ENCODE results near the gene HELB. TPM values are rescaled to one million over a fixed set of nuclear protein-coding genes. Genes with fewer than 3 reads are reported as not detected.
A peak's percentile ranks its signal among the peaks of the same experiment; 100 is the strongest.

HELB gene
- total RNA-seq (2014; rRNA removed; shearing (Covaris generic)): 8.0 and 8.1 TPM in 2 replicates
- 2.7 and 5.0 TPM in 2 replicates for polyA plus RNA-seq (2014; cell fraction: nucleus; rRNA removed)

GRCh38 chr12:66301944-66302826 lies at the start of gene HELB:
TSS of gene HELB (plus strand) at chr12:66302493. CDS start at chr12:66302604, 111 bp downstream.
- peak; percentile 98 for DNase-seq (ENCODE audit: extremely low read depth, low read depth)

GRCh38 chr12:66252771-66253170 lies 49.5 kb upstream of the HELB start:
- no peak for DNase-seq (ENCODE audit: extremely low read depth, low read depth)

GRCh38 chr12:66255737-66256136 lies 46.6 kb upstream of the HELB start:
- DNase-seq (ENCODE audit: extremely low read depth, low read depth): no peak

- no peak for DNase-seq (ENCODE audit: extremely low read depth, low read depth)
These were observed 44.3 kb upstream of the HELB start for GRCh38 chr12:66258011-66258410.

- no peak for DNase-seq (ENCODE audit: extremely low read depth, low read depth)
These were observed 39.6 kb upstream of the HELB start for GRCh38 chr12:66262737-66263136.

- no peak for DNase-seq (ENCODE audit: extremely low read depth, low read depth)
These were observed 33.7 kb upstream of the HELB start for GRCh38 chr12:66268562-66268961.

- DNase-seq (ENCODE audit: extremely low read depth, low read depth): no peak
These were observed 33.2 kb upstream of the HELB start for GRCh38 chr12:66269142-66269541.

GRCh38 chr12:66269757-66270383 lies 32.4 kb upstream of the HELB start:
- peak; percentile 40 for DNase-seq (ENCODE audit: extremely low read depth, low read depth)

- no peak for DNase-seq (ENCODE audit: extremely low read depth, low read depth)
These were observed 31.7 kb upstream of the HELB start for GRCh38 chr12:66270613-66271012.

GRCh38 chr12:66272650-66273049 lies 29.6 kb upstream of the HELB start:
- no peak for DNase-seq (ENCODE audit: extremely low read depth, low read depth)

- no peak for DNase-seq (ENCODE audit: extremely low read depth, low read depth)
These were observed 29.1 kb upstream of the HELB start for GRCh38 chr12:66273147-66273546.

- DNase-seq (ENCODE audit: extremely low read depth, low read depth): no peak
These were observed 27.3 kb upstream of the HELB start for GRCh38 chr12:66275040-66275439.

GRCh38 chr12:66279123-66279712 lies 23.1 kb upstream of the HELB start:
- DNase-seq (ENCODE audit: extremely low read depth, low read depth): no peak

- DNase-seq (ENCODE audit: extremely low read depth, low read depth): no peak
These were observed 21.7 kb upstream of the HELB start for GRCh38 chr12:66280561-66280960.

GRCh38 chr12:66282244-66282643 lies 20.0 kb upstream of the HELB start:
- no peak for DNase-seq (ENCODE audit: extremely low read depth, low read depth)

GRCh38 chr12:66287275-66287674 lies 15.0 kb upstream of the HELB start:
- DNase-seq (ENCODE audit: extremely low read depth, low read depth): no peak

- DNase-seq (ENCODE audit: extremely low read depth, low read depth): no peak
These were observed 14.2 kb upstream of the HELB start for GRCh38 chr12:66288121-66288520.

GRCh38 chr12:66289485-66289884 lies 12.8 kb upstream of the HELB start:
- DNase-seq (ENCODE audit: extremely low read depth, low read depth): no peak

GRCh38 chr12:66290716-66291200 lies 11.5 kb upstream of the HELB start:
- DNase-seq (ENCODE audit: extremely low read depth, low read depth): no peak

GRCh38 chr12:66296176-66296683 lies 6.1 kb upstream of the HELB start:
- DNase-seq (ENCODE audit: extremely low read depth, low read depth): no peak

- no peak for DNase-seq (ENCODE audit: extremely low read depth, low read depth)
These were observed 5.2 kb upstream of the HELB start for GRCh38 chr12:66297080-66297479.

All from NCI-H460 (cell line).